GM21786 (cell line): ENCODE results near the gene UBE2N.

Source experiments
- ATAC-seq: cut with Tn5 transposase; IDR thresholded peaks from one replicate; pipeline ENCODE4 v1.9.1; 2021; ENCODE audit not compliant: unreplicated experiment

UBE2N gene, protein sequence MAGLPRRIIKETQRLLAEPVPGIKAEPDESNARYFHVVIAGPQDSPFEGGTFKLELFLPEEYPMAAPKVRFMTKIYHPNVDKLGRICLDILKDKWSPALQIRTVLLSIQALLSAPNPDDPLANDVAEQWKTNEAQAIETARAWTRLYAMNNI

DNA sequence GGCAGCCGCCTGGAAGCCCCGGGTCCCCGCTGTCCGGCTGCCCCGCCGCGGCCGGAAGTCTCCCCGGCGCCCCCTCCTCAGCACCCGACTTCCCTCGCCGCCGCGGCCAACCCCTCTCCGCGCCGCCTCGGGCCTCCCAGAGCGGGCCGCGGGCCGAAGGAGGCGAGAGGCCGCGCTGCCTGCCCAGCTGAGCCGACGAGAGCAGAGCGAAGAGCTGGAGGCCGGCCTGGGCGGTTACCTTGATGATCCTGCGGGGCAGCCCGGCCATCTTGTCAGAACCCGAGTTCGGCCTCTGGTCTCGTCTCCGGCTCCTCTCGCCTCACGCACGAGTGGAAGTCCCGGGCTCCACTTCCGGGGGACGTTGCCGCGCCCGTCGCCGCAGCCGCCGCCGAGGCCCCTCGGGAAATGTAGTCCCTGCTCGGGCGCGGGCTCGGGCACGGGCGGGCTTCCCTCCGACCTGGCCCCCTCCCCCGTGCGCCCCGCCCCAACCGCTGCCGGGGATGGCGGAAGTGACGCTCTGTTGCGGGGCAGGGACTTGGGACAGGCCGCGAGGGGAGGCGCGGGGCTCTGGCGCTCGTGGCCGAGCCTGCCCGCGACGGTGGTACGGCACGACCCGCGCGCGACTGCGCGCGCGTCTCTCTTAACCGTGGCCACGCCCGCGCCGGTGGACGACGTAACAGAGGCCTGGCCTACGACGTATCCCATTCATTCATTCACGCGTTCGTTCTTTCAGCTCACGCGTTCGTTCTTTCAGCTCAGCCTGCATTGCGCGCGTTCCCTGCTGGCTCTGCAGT is at the start of gene UBE2N:
Gene UBE2N (minus strand): TSS at position 331 of the 794 bp plus-strand sequence. CDS start 63 bp downstream, at position 268.
- ATAC-seq, result peak; percentile 79

DNA sequence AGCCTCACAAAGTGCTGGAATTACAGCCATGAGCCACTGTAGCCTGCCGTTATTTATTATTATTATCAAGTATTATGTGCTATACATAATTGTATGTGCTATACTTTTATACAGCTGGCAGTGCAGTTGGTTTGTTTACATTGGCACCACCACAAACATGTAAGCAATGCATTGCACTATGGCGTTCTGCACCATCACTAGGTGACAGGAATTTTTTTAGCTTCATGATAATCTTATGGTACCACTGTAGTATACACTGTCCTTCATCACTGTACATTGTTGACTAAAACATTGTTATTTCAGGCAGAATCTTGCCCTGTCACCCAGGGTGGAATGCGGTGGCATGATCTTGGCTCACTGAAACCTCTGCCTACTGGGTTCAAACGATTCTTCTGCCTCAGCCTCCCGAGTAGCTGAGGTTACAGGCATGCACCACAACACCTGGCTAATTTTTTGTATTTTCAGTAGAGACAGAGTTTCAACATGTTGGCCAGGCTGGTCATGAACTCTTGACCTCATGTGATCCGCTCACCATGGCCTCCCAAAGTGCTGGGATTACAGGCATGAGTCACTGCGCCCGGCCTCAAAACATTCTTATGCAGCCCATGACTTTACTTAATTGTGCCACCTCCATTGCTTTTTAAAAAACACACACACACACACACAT is 42.7 kb upstream of the UBE2N start:
- ATAC-seq, result no peak

DNA sequence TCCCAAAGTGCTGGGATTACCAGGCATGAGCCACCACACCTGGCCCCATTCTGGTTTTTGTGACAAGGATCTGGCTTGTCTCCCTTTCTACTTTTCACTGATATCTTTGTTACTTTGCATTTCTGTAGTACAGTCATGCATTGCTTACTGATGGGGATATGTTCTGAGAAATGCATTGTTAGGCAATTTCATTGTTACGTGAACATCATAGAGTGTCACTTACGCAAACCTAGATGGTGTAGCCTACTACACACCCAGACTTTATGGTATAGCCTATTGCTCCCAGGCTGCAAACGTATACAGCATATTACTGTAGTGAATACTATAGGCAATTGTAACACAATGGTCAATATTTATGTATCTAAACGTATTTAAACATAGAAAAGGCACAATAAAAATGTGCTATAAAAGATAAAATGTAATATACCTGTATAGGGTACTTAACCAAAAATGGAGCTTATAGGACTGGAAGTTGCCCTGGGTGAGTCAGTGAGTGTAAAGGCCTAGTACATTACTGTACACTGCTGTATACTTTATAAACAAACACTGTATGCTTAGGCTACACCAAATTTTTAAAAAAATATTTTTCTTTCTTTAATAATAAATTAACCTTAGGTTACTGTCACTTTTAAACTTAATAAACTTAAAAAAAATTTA is 41.5 kb upstream of the UBE2N start:
- no peak for ATAC-seq

GRCh38 chr12:93482721-93483120 is 41.0 kb upstream of the UBE2N start:
- no peak for ATAC-seq

- ATAC-seq, result no peak
Observed at GRCh38 chr12:93476555-93476954, 34.8 kb upstream of the UBE2N start.

- no peak for ATAC-seq
Observed at GRCh38 chr12:93469386-93469785, 27.6 kb upstream of the UBE2N start.

GRCh38 chr12:93468008-93468371 is 26.2 kb upstream of the UBE2N start:
- ATAC-seq, result peak; percentile 13

DNA sequence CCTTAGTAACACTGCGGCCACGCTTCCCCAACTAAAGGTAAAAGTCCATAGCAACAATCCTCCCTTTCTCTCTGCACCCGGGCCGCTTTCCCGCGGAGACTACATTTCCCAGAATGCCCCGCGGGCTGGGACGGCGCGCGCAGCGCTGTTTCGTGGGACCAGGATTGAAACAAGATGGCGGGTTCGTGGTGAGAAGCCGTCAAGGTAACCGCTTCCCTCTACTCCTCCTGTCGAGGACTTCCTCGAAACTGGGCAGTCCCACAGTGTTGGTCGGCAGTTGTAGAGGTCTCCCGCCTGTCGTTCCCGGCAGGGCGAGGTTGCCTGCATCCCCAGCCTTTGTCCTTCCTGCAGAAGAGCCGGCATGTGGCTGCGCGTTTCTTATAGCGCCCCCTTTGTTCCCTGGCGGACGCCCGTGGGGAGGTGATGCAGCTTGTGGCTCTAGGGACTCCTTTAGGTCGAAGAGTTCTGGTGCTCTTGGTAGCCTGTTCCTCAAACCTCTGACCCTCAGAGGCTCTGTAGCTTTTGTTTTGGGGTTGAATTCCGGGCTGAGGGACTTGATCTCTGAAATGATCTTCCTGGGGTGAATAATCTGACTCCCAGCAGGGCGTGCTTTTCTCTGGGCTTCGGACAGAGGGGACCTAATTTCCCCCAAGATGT is 25.7 kb upstream of the UBE2N start, which contains the start of gene MRPL42:
Gene MRPL42 (plus strand): TSS at position 164 of the 657 bp plus-strand sequence. CDS start 1,772 bp downstream, outside the sequence.
- peak; percentile 88 for ATAC-seq

DNA sequence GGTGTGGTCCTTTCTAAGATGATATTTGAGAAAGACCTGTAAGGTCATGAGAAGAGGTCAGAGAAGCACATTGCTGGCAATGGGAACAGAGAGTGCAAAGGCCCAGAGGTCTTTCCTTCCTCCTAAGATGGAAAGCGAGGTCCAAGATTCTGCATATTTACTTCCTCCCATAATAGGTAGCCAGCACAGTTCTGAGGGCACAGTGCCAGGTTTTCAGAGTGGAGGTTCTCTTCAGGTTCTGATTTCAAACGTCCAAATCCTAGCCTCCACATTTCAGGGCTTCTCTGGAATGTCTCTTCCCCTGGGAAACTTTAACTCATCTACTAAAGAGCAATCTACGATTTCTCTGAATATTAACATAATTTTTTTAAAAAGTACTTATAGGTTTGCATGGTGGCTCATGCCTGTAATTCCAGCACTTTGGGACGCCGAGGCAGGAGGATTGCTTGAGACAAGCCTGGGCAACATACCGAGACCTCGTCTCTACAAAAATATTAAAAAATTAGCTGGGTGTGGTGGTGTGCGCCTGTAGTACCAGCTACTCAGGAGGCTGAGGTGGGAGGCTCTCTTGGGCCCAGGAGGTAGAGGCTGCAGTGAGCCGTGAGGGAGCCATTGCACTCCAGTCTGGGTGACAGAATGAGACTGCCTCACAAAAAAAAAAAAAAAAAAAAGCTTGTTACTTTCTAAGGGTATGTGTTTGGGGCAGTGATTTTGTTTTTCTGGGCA is 25.0 kb upstream of the UBE2N start:
- no peak for ATAC-seq

DNA sequence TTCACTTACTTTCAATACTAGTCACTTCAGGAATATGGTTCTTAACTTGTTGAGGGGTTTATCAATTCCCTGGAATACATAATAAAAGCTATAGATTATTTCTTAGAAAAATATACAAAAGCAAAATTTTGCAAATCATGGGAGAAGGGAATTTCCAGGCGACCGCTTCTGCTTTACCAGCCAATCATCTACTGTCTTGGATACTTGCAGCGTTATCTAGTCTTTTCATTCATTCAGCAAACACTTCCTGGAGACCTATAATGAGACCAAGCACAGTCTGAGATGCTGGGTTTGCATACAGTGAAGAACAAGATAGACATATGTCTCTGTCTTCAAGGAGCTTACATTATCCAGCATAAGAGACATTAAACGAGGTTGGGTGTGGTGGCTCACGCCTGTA is 24.1 kb upstream of the UBE2N start:
- no peak for ATAC-seq

- ATAC-seq, result no peak
Observed at GRCh38 chr12:93461503-93461902, 19.8 kb upstream of the UBE2N start.

- no peak for ATAC-seq
Observed at GRCh38 chr12:93460902-93461301, 19.2 kb upstream of the UBE2N start.

GRCh38 chr12:93460003-93460402 is 18.3 kb upstream of the UBE2N start:
- ATAC-seq, result no peak

- ATAC-seq, result no peak
Observed at GRCh38 chr12:93459097-93459496, 17.4 kb upstream of the UBE2N start.

DNA sequence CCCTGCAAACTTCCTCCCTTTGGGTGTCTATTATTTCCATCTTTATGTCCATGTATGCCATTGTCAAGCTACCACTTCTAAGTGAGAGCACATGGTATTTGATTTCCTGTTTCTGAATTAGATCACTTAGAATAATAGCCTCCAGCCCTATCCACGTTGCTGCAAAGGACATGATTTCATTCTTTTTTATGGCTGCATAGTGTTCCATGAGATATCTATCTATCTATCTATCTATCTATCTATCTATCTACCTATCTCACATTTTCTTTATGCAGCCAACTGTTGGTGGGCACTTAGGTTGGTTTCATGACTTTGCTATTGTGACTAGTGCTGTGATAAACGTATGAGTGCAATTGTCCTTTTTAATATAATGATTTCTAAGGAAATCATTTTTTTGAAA is 14.3 kb upstream of the UBE2N start:
- no peak for ATAC-seq

- ATAC-seq, result no peak
Observed at GRCh38 chr12:93453633-93454032, 11.9 kb upstream of the UBE2N start.

DNA sequence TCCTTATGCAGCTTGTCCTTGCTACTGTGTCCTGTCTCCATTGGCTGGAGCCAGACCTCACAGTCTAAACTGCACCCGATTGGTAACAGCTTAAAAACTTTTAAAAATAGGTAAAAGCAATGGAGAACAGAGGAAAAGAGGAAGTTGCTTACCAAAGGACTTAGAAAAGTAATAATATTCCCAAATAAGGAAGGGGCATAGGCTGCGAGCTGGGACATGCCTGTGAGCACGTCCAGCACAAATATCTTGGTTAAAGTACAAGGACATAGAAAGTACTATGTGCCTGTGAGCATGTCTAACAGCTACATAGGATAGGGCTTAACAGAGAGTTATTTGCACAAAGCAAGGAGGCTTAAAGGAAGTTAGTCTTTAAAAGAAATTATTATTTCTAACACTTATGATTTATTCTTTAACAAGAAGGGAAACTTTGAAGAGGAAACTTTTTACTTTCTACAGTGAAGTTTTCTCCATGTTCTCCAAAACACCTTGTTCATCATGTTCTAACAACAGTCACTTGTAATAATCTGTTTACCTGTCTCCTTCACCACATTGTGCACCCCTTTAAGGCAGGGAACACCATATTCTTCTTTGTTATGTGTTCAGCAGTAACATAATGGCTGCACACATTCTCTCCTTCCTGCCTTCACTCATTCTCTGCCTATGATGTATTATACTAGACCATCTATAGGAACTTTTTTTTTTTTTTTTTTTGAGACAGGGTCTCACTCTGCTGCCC is 9.8 kb upstream of the UBE2N start:
- no peak for ATAC-seq

GRCh38 chr12:93449277-93449676 is 7.5 kb upstream of the UBE2N start:
- ATAC-seq, result peak; percentile 97

DNA sequence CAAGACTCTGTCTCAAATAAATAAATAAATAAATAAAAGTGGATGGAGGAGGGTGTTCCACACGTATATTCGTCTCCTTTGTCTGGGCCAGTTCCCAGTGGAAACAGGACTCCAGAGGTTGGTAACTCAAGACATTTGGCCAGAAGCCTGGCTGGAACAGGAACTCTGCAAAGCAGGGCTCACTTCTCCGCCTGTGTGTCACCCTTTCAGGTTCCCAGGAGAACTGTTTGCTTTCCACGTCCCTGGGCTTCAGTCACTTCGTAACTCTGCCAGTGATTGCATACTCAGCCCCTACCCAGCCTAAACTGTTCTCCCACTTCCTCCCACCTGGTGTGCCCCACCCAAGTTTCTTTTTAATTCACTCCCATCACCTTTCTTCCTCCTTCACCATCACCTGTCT is 7.0 kb upstream of the UBE2N start:
- no peak for ATAC-seq
